A549 (cell line): ENCODE results near the gene CA12. TPM values are rescaled to one million over a fixed set of nuclear protein-coding genes. Genes with fewer than 3 reads are reported as not detected.

ENCODE experiments used
- ATAC-seq, 2 experiments: fragments of 200-7000 bp in 1 of 2; fragments of >200 bp in 1 of 2; cut with Nextera tagmentation in 1 of 2; cut with Tn5 transposase in 1 of 2; 3 replicates each; pipeline versions ENCODE4 v1.8.0 to v1.9.1; 2018 to 2020; ENCODE audit warnings: mild to moderate bottlenecking in 1 of 2, moderate library complexity in 1 of 2
- CTCF ChIA-PET: fragments of 300-600 bp; sonication (Branson Sonifier 250); formaldehyde crosslinking; extraction: SDS; loops from one replicate; lab custom pipeline; 2021; ENCODE audit warnings: antibody characterized with exemption, inconsistent platforms; lab: Yijun Ruan, JAX
- POLR2A ChIA-PET: fragments of 350-600 bp; formaldehyde crosslinking; extraction: SDS; loops from one replicate; lab custom pipeline; 2021; ENCODE audit warnings: antibody characterized with exemption, inconsistent platforms; lab: Yijun Ruan, JAX
- DNase-seq, 2 experiments: peaks; one replicate each; pipeline versions ENCODE4 v3.0.0 to v3.0.0-alpha.2; 2011 to 2016; ENCODE audit warnings: low read depth in 1 of 2, low spot score in 1 of 2
- FAIRE-seq: peaks from 2 replicates; lab custom pipeline; 2011; peaks lifted over from hg19 to GRCh38; lab: Jason Lieb, UNC
- H3K27ac ChIP-seq, 2 experiments: fragments of >200 bp; sonication (Bioruptor Twin); formaldehyde crosslinking; 3 replicates each; pipeline ENCODE4 v1.5.1; 2016 to 2017
- H3K4me1 ChIP-seq: fragments of >200 bp; sonication (Bioruptor Twin); formaldehyde crosslinking; 3 replicates; pipeline ENCODE4 v1.6.1; 2016
- H3K4me2 ChIP-seq: fragments of >200 bp; sonication (Bioruptor Twin); formaldehyde crosslinking; 3 replicates; pipeline ENCODE4 v1.6.1; 2016
- H3K4me3 ChIP-seq: fragments of >200 bp; sonication (Bioruptor Twin); formaldehyde crosslinking; 3 replicates; pipeline ENCODE4 v1.5.1; 2016
- H3K9me3 ChIP-seq: fragments of >200 bp; sonication (Bioruptor Twin); formaldehyde crosslinking; 3 replicates; pipeline ENCODE4 v1.6.1; 2016
- ATOH8 ChIP-seq: fragments of 250-450 bp; sonication (Bioruptor Pico); IDR thresholded peaks from 2 replicates; pipeline ENCODE4 v1.5.0; 2020; ENCODE audit warnings: low read depth, mild to moderate bottlenecking, moderate library complexity
- BHLHE40 ChIP-seq: IDR thresholded peaks from 2 replicates; pipeline ENCODE4 v1.6.1; 2012; ENCODE audit warnings: low read depth, low read length, inconsistent platforms
- CBX2 ChIP-seq: fragments of 200-600 bp; sonication (generic); IDR thresholded peaks from 2 replicates; pipeline ENCODE4 v1.6.1; 2016; ENCODE audit warnings: low read depth, mild to moderate bottlenecking, borderline replicate concordance
- CBX8 ChIP-seq: fragments of 200-600 bp; sonication (generic); IDR thresholded peaks from 2 replicates; pipeline ENCODE4 v1.6.1; 2016
- CHD2 ChIP-seq: fragments of 150-350 bp; IDR thresholded peaks from 2 replicates; pipeline ENCODE4 v1.6.1; 2014; ENCODE audit warnings: low read length; ENCODE audit not compliant: partially characterized antibody
- CHD4 ChIP-seq: fragments of 200-600 bp; sonication (generic); IDR thresholded peaks from 2 replicates; pipeline ENCODE4 v1.6.1; 2016; ENCODE audit warnings: antibody characterized with exemption, mild to moderate bottlenecking, borderline replicate concordance
- CTCF ChIP-seq: fragments of >200 bp; sonication (Bioruptor Twin); formaldehyde crosslinking; IDR thresholded peaks from 3 replicates; pipeline ENCODE4 v1.5.1; 2016
- ESRRA ChIP-seq: fragments of 150-350 bp; IDR thresholded peaks from 2 replicates; pipeline ENCODE4 v1.6.1; 2014; ENCODE audit warnings: mild to moderate bottlenecking, low read length, borderline replicate concordance
- FOXS1 ChIP-seq: fragments of 250-450 bp; sonication (Bioruptor Pico); IDR thresholded peaks from 2 replicates; pipeline ENCODE4 v1.5.0; 2020; ENCODE audit warnings: mild to moderate bottlenecking, moderate library complexity
- GATA3 ChIP-seq: IDR thresholded peaks from 2 replicates; pipeline ENCODE4 v1.6.1; 2012; ENCODE audit warnings: borderline replicate concordance
- HDAC2 ChIP-seq: fragments of 200-600 bp; sonication (generic); IDR thresholded peaks from 2 replicates; pipeline ENCODE4 v1.6.1; 2016
- HOXA7 ChIP-seq: fragments of 250-450 bp; sonication (Bioruptor Pico); IDR thresholded peaks from 2 replicates; pipeline ENCODE4 v1.5.0; 2020; ENCODE audit warnings: mild to moderate bottlenecking, moderate library complexity
- HOXB13 ChIP-seq: fragments of 250-450 bp; sonication (Bioruptor Pico); IDR thresholded peaks from 2 replicates; pipeline ENCODE4 v1.5.0; 2020; ENCODE audit warnings: low read depth, mild to moderate bottlenecking, moderate library complexity
- JUN ChIP-seq, 2 experiments: fragments of >200 bp; sonication (Bioruptor Twin); formaldehyde crosslinking; IDR thresholded peaks; 2 replicates in 1 of 2; 3 replicates in 1 of 2; pipeline ENCODE4 v1.6.1; 2016 to 2017
- JUNB ChIP-seq: fragments of >200 bp; sonication (Bioruptor Twin); formaldehyde crosslinking; IDR thresholded peaks from 2 replicates; pipeline ENCODE4 v1.6.1; 2016
- KDM1A ChIP-seq: fragments of 200-600 bp; sonication (generic); IDR thresholded peaks from 2 replicates; pipeline ENCODE4 v1.6.1; 2016; ENCODE audit warnings: low read depth, mild to moderate bottlenecking
- KDM5A ChIP-seq: fragments of 200-600 bp; sonication (generic); IDR thresholded peaks from 2 replicates; pipeline ENCODE4 v1.6.1; 2016; ENCODE audit warnings: antibody characterized with exemption, mild to moderate bottlenecking
- MAFK ChIP-seq: fragments of 450-650 bp; IDR thresholded peaks from 2 replicates; pipeline ENCODE4 v1.6.1; 2014; ENCODE audit not compliant: partially characterized antibody
- MYC ChIP-seq: IDR thresholded peaks from 2 replicates; pipeline ENCODE4 v1.6.1; 2012; ENCODE audit warnings: mild to moderate bottlenecking, inconsistent platforms, low read length, improper control_type of control experiment, borderline replicate concordance
- NFE2L2 ChIP-seq: fragments of 150-350 bp; conservative IDR thresholded peaks from 2 replicates; pipeline ENCODE4 v1.6.1; 2014; ENCODE audit warnings: low read length
- NR3C1 ChIP-seq: fragments of >200 bp; sonication (Bioruptor Twin); formaldehyde crosslinking; IDR thresholded peaks from 3 replicates; pipeline ENCODE4 v1.6.1; 2017
- POLR2A ChIP-seq: IDR thresholded peaks from 2 replicates; pipeline ENCODE4 v1.6.1; 2012; ENCODE audit warnings: mild to moderate bottlenecking, low read length
- RAD21 ChIP-seq, 2 experiments: fragments of >200 bp in 1 of 2; sonication (Bioruptor Twin) in 1 of 2; formaldehyde crosslinking in 1 of 2; IDR thresholded peaks in 1 of 2; conservative IDR thresholded peaks in 1 of 2; 2 replicates in 1 of 2; 3 replicates in 1 of 2; pipeline ENCODE4 v1.6.1; 2012 to 2018; ENCODE audit warnings: inconsistent platforms in 1 of 2
- RNF2 ChIP-seq: fragments of 200-600 bp; sonication (generic); IDR thresholded peaks from 2 replicates; pipeline ENCODE4 v1.6.1; 2016; ENCODE audit warnings: low read depth, mild to moderate bottlenecking, antibody characterized with exemption, moderate library complexity, borderline replicate concordance
- TFCP2L1 ChIP-seq: fragments of 250-450 bp; sonication (Bioruptor Pico); IDR thresholded peaks from 2 replicates; pipeline ENCODE4 v1.5.0; 2021; ENCODE audit warnings: mild to moderate bottlenecking
- ZFP36 ChIP-seq: fragments of 450-650 bp; IDR thresholded peaks from 2 replicates; pipeline ENCODE4 v1.6.1; 2014; ENCODE audit warnings: borderline replicate concordance; ENCODE audit not compliant: partially characterized antibody
- ZSCAN20 ChIP-seq: fragments of 250-450 bp; sonication (Bioruptor Pico); IDR thresholded peaks from 2 replicates; pipeline ENCODE4 v1.8.0; 2022; ENCODE audit warnings: mild to moderate bottlenecking, moderate library complexity
- WGBS: methylation state at CpG from one replicate; pipeline ENCODE4 v1.1.6; 2017; ENCODE audit errors: missing lambda C conversion rate; 5-methylcytosine and 5-hydroxymethylcytosine counted together
- polyA plus RNA-seq, 4 experiments: library from polyadenylated mRNA; depleted of rRNA in 3 of 4; stranded (reverse); fragments of >200 nt; fragmentation: RNase III in 1 of 4; extraction: RNeasy Plus Mini Kit Qiagen cat#74134 plus additional on column Dnase treatment in 1 of 4; gene quantifications; 2 replicates in 3 of 4; 3 replicates in 1 of 4; pipeline ENCODE4 v1.2.3, GENCODE V29; 2011 to 2017
- TF ChIP-seq, protein P1 (sequence below): IDR thresholded peaks from 2 replicates; pipeline ENCODE4 v1.6.1; 2012

Gene CA12
- polyA plus RNA-seq, 2 of the 4 experiments (the other 2 are of a cell fraction) = 129 to 323 TPM

GRCh38 chr15:63409179-63409578 lies 27.5 kb upstream of the CA12 start:
- ChIA-PET CTCF (interaction anchor here (1.4 kb wide), 1 partner anchor 121 kb away, joined by 7 read pairs; no protein-coding TSS in a partner anchor), POLR2A (no interaction called here)
- no peaks in the 10 kb centered on the region for H3K9me3 ChIP-seq
- peaks cover 8% of the 10 kb centered on the region; the same call in 2 of the 3 replicates for H3K4me1 ChIP-seq
- TF ChIP-seq NR3C1 = no peak
- no peak for TF ChIP-seq BHLHE40
- TF ChIP-seq ZFP36 = no peak
- no peak for TF ChIP-seq ATOH8
- TF ChIP-seq TFCP2L1 (CRISPR knock-in tag) = no peak
- TF ChIP-seq HDAC2 = no peak
- TF ChIP-seq FOXS1 (CRISPR knock-in tag) = no peak
- no peak for TF ChIP-seq KDM5A
- TF ChIP-seq, protein P1, sequence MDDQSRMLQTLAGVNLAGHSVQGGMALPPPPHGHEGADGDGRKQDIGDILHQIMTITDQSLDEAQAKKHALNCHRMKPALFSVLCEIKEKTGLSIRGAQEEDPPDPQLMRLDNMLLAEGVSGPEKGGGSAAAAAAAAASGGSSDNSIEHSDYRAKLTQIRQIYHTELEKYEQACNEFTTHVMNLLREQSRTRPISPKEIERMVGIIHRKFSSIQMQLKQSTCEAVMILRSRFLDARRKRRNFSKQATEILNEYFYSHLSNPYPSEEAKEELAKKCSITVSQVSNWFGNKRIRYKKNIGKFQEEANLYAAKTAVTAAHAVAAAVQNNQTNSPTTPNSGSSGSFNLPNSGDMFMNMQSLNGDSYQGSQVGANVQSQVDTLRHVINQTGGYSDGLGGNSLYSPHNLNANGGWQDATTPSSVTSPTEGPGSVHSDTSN = no peak
- TF ChIP-seq CHD2 = no peak
- no peak for TF ChIP-seq GATA3
- TF ChIP-seq CHD4 = no peak
- no peak for TF ChIP-seq POLR2A
- TF ChIP-seq CTCF = no peak
- no peak for TF ChIP-seq HOXA7
- ATAC-seq (no peak), DNase-seq (no peak), FAIRE-seq (no peak)
- WGBS = 96% methylated on average over 5 of the region's 5 CpGs
- no peak overlapping the region for H3K4me3 ChIP-seq
- H3K4me2 ChIP-seq = no peak overlapping the region
- no peak overlapping the region for H3K27ac ChIP-seq

DNA sequence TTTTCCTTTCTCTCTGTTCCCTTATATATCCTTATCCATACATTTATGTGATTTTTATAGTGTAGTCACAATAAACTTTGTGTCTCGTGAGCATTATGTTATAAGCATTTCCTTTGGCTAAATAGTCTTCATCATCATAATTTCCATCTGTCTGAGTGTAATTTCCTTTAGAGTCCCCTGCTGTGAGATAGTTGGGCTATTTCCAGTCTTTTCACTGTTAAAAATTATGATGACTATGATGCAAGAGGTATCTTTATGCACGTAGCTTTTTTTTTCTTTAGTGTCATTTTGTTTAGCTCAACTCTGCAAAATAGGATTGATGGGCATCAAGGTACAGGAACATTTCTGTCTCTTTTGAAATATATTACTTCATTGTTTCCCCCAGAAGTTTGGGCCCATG lies 26.9 kb upstream of the CA12 start:
- ATAC-seq = no peak
- CTCF ChIA-PET = interaction anchor here (1.4 kb wide), 1 partner anchor 120 kb away, joined by 7 read pairs; no protein-coding TSS in a partner anchor
- Histone ChIP-seq H3K4me1 (peaks cover 11% of the 10 kb centered on the region; the same call in 2 of the 3 replicates), H3K4me3 (no peak overlapping the region), H3K27ac (no peak overlapping the region), H3K4me2 (no peak overlapping the region), H3K9me3 (no peaks in the 10 kb centered on the region)
- TF ChIP-seq MAFK (peak; percentile 25), ZSCAN20 (no peak), CBX2 (no peak), NFE2L2 (no peak), ESRRA (no peak)
- POLR2A ChIA-PET = no interaction called here
- no peak for DNase-seq
- no peak for FAIRE-seq
- WGBS = 79% methylated on average over 2 of the region's 2 CpGs

DNA sequence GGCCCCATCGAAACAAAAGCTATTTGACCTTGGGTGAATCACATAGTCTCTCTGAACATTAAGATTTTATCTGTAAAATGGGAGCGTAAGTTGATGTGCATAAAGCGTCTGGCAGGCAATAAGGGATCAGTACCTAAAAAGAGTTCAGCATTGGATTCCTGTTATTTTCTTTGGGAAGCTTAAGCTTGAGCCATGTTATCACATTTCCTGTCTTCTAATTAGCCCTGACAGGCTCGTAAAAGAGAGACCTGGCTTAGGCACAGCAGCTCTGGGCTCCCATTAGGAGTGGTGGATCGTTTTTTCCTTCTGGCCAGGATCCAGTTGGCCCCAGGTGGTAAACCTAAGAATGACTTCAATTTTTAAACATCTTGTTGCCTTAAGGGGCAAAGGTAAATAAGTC lies 26.0 kb upstream of the CA12 start:
- Histone ChIP-seq H3K27ac (no peak overlapping the region), H3K4me1 (peaks cover 18% of the 10 kb centered on the region; the same call in 2 of the 3 replicates)
- TF ChIP-seq MYC = no peak
- no peak for TF ChIP-seq JUN (IDR thresholded peaks at IDR 0.05)
- TF ChIP-seq JUNB = no peak
- no peak for TF ChIP-seq KDM1A
- no peak for TF ChIP-seq HOXB13 (CRISPR knock-in tag)
- no peak for TF ChIP-seq POLR2A
- no peak for TF ChIP-seq RAD21 (conservative IDR thresholded peaks at IDR 0.05 in 1 of 2, IDR thresholded peaks at IDR 0.05 in 1 of 2)
- TF ChIP-seq CBX8 = no peak
- no peak for TF ChIP-seq RNF2
- TF ChIP-seq, all 56 proteins: peak for 0
- 68% methylated on average over 5 of the region's 5 CpGs for WGBS
- FAIRE-seq (no peak), ATAC-seq (no peak), DNase-seq (no peak)
- Histone ChIP-seq H3K4me2 (no peak overlapping the region), H3K9me3 (no peaks in the 10 kb centered on the region), H3K4me3 (no peak overlapping the region)
- CTCF ChIA-PET = interaction anchor here (1.2 to 1.3 kb wide), 2 partner anchors 115 to 118 kb away, joined by 4 to 6 read pairs; no protein-coding TSS in a partner anchor
- POLR2A ChIA-PET = no interaction called here
